GM21515 (cell line): ENCODE data around the gene TMED4.
A peak's percentile ranks its signal among the peaks of the same experiment; 100 is the strongest.

Experiments
- ATAC-seq: cut with Tn5 transposase; IDR thresholded peaks from one replicate; pipeline ENCODE4 v1.9.1; 2021; ENCODE audit not compliant: unreplicated experiment

Gene TMED4

GRCh38 chr7:44581879-44582603 is at the start of gene TMED4:
TSS of gene TMED4 (minus strand) at chr7:44582231. CDS start at chr7:44582206, 25 bp downstream.
- ATAC-seq: peak; percentile 84

- no peak for ATAC-seq
These were observed 49.6 kb upstream of the TMED4 start for GRCh38 chr7:44631458-44632115.

GRCh38 chr7:44630792-44631457 is 48.9 kb upstream of the TMED4 start:
- ATAC-seq: no peak

- peak; percentile 40 for ATAC-seq
These were observed 47.9 kb upstream of the TMED4 start for GRCh38 chr7:44629829-44630522.

GRCh38 chr7:44626620-44627019 is 44.6 kb upstream of the TMED4 start:
- no peak for ATAC-seq

GRCh38 chr7:44625526-44626471 is 43.8 kb upstream of the TMED4 start:
- no peak for ATAC-seq

- ATAC-seq: no peak
These were observed 42.3 kb upstream of the TMED4 start for GRCh38 chr7:44624318-44624717.

GRCh38 chr7:44622342-44623151 is 40.5 kb upstream of the TMED4 start:
- ATAC-seq: peak; percentile 65

- no peak for ATAC-seq
These were observed 39.7 kb upstream of the TMED4 start for GRCh38 chr7:44621750-44622103.

- no peak for ATAC-seq
These were observed 39.2 kb upstream of the TMED4 start for GRCh38 chr7:44621034-44621749.

GRCh38 chr7:44618753-44619152 is 36.7 kb upstream of the TMED4 start:
- no peak for ATAC-seq

GRCh38 chr7:44618045-44618444 is 36.0 kb upstream of the TMED4 start:
- no peak for ATAC-seq

- ATAC-seq: peak; percentile 39
These were observed 35.3 kb upstream of the TMED4 start for GRCh38 chr7:44617225-44617890.

GRCh38 chr7:44616545-44616944 is 34.5 kb upstream of the TMED4 start:
- ATAC-seq: no peak

GRCh38 chr7:44615793-44616192 is 33.8 kb upstream of the TMED4 start:
- no peak for ATAC-seq

- ATAC-seq: no peak
These were observed 33.1 kb upstream of the TMED4 start for GRCh38 chr7:44615149-44615611.

GRCh38 chr7:44609829-44610228 is 27.8 kb upstream of the TMED4 start:
- no peak for ATAC-seq

GRCh38 chr7:44608916-44609648 is 27.1 kb upstream of the TMED4 start:
- no peak for ATAC-seq
